DND-41 (cell line): ENCODE data around the gene TFIP11.

Source experiments
- ATAC-seq: fragments of 200-7000 bp; cut with Tn5 transposase; 3 replicates; pipeline ENCODE4 v1.9.1; 2021; ENCODE audit warnings: low read depth; ENCODE audit not compliant: insufficient read depth
- DNase-seq: peaks from one replicate; pipeline ENCODE4 v3.0.0-alpha.2; 2020
- H2AFZ ChIP-seq: 2 replicates; pipeline ENCODE4 v1.6.0; 2012; ENCODE audit warnings: low read depth, low read length
- H3K27ac ChIP-seq: 2 replicates; pipeline ENCODE4 v1.5.1; 2012; ENCODE audit warnings: low read length, inconsistent platforms
- H3K27me3 ChIP-seq: fragments of 200-600 bp; sonication (generic); 2 replicates; pipeline ENCODE4 v1.6.0; 2012; ENCODE audit warnings: low read length, mild to moderate bottlenecking, inconsistent platforms; ENCODE audit not compliant: insufficient read depth, poor library complexity
- H3K36me3 ChIP-seq: 2 replicates; pipeline ENCODE4 v1.5.1; 2012; ENCODE audit warnings: low read length, inconsistent platforms; ENCODE audit not compliant: insufficient read depth
- H3K4me1 ChIP-seq: 2 replicates; pipeline ENCODE4 v1.5.1; 2012; ENCODE audit warnings: mild to moderate bottlenecking, low read length; ENCODE audit not compliant: insufficient read depth
- H3K4me2 ChIP-seq: 2 replicates; pipeline ENCODE4 v1.6.0; 2012; ENCODE audit warnings: mild to moderate bottlenecking, moderate library complexity, low read length, inconsistent platforms; ENCODE audit not compliant: insufficient read depth
- H3K4me3 ChIP-seq, 2 experiments: fragments of 200-600 bp in 1 of 2; shearing (Covaris generic) in 1 of 2; 2 replicates each; pipeline ENCODE4 v1.5.1; 2012 to 2016; ENCODE audit warnings: inconsistent platforms in 2 of 2, low read length in 2 of 2, mild to moderate bottlenecking in 2 of 2, low read depth in 1 of 2, moderate library complexity in 1 of 2
- H3K79me2 ChIP-seq: 2 replicates; pipeline ENCODE4 v1.6.0; 2012; ENCODE audit warnings: low read length, inconsistent platforms; ENCODE audit not compliant: insufficient read depth
- H3K9ac ChIP-seq: 2 replicates; pipeline ENCODE4 v1.6.0; 2012; ENCODE audit warnings: low read depth, mild to moderate bottlenecking, inconsistent platforms, low read length, moderate library complexity
- H3K9me3 ChIP-seq: 2 replicates; pipeline ENCODE4 v1.5.1; 2012; ENCODE audit warnings: low read length, moderate library complexity, mild to moderate bottlenecking, inconsistent platforms; ENCODE audit not compliant: insufficient read depth, severe bottlenecking
- H4K20me1 ChIP-seq: 2 replicates; pipeline ENCODE4 v1.6.0; 2012; ENCODE audit warnings: low read length; ENCODE audit not compliant: insufficient read depth
- CTCF ChIP-seq: IDR thresholded peaks from 2 replicates; pipeline ENCODE4 v1.5.1; 2012; ENCODE audit warnings: borderline replicate concordance, low read length, moderate library complexity, mild to moderate bottlenecking; ENCODE audit not compliant: poor library complexity, severe bottlenecking; ENCODE audit errors: extremely low read depth
- EZH2 ChIP-seq: IDR thresholded peaks from 3 replicates; pipeline ENCODE4 v1.6.1; 2012; ENCODE audit warnings: borderline replicate concordance, low read depth, mild to moderate bottlenecking, moderate library complexity, low read length, inconsistent platforms; ENCODE audit not compliant: severe bottlenecking

TFIP11 gene

GRCh38 chr22:26546282-26546681 is 34.0 kb upstream of the TFIP11 start:
- Histone ChIP-seq H3K27ac (no peak overlapping the region), H3K9ac (no peak overlapping the region), H3K79me2 (no peaks in the 10 kb centered on the region), H2AFZ (no peak overlapping the region), H3K9me3 (no peaks in the 10 kb centered on the region), H3K4me3 (no peak overlapping the region), H3K4me1 (no peaks in the 10 kb centered on the region), H3K27me3 (no peaks in the 10 kb centered on the region), H3K36me3 (peaks cover under 1% of the 10 kb centered on the region; the same call in 1 of the 2 replicates), H3K4me2 (no peak overlapping the region), H4K20me1 (peaks cover 11% of the 10 kb centered on the region; the same call in 1 of the 2 replicates)
- ATAC-seq (no peak), DNase-seq (no peak)
- TF ChIP-seq EZH2 (no peak), CTCF (no peak)

GRCh38 chr22:26545827-26546226 is 33.6 kb upstream of the TFIP11 start:
- Histone ChIP-seq H4K20me1 (peaks cover 11% of the 10 kb centered on the region; the same call in 1 of the 2 replicates), H2AFZ (no peak overlapping the region), H3K4me3 (no peak overlapping the region), H3K4me1 (no peaks in the 10 kb centered on the region), H3K9me3 (no peaks in the 10 kb centered on the region), H3K4me2 (no peak overlapping the region), H3K79me2 (no peaks in the 10 kb centered on the region), H3K9ac (no peak overlapping the region), H3K27ac (no peak overlapping the region), H3K36me3 (peaks cover 5% of the 10 kb centered on the region), H3K27me3 (no peaks in the 10 kb centered on the region)
- no peak for DNase-seq
- ATAC-seq: no peak
- no peak for TF ChIP-seq CTCF
- TF ChIP-seq EZH2: no peak

- no peak for DNase-seq
- no peak overlapping the region for H2AFZ ChIP-seq
- no peaks in the 10 kb centered on the region for H3K27me3 ChIP-seq
- no peak overlapping the region for H3K27ac ChIP-seq
- peaks cover 8% of the 10 kb centered on the region; the same call in 1 of the 2 replicates for H4K20me1 ChIP-seq
- H3K4me1 ChIP-seq: no peaks in the 10 kb centered on the region
- no peaks in the 10 kb centered on the region for H3K79me2 ChIP-seq
- H3K9me3 ChIP-seq: no peaks in the 10 kb centered on the region
- peaks cover 8% of the 10 kb centered on the region for H3K36me3 ChIP-seq
- H3K4me3 ChIP-seq: no peak overlapping the region
- no peak for ATAC-seq
- no peak overlapping the region for H3K4me2 ChIP-seq
- no peak overlapping the region for H3K9ac ChIP-seq
- TF ChIP-seq EZH2 (no peak), CTCF (no peak)
Observed at GRCh38 chr22:26545385-26545784, 33.1 kb upstream of the TFIP11 start.

- Histone ChIP-seq H3K4me1 (no peaks in the 10 kb centered on the region), H3K4me3 (no peak overlapping the region), H3K36me3 (peaks cover 14% of the 10 kb centered on the region), H3K27me3 (no peaks in the 10 kb centered on the region), H4K20me1 (peaks cover 7% of the 10 kb centered on the region; the same call in 1 of the 2 replicates), H3K9me3 (no peaks in the 10 kb centered on the region), H3K4me2 (no peak overlapping the region), H3K79me2 (no peaks in the 10 kb centered on the region), H2AFZ (no peak overlapping the region), H3K9ac (no peak overlapping the region), H3K27ac (no peak overlapping the region)
- DNase-seq: no peak
- ATAC-seq: no peak
- no peak for TF ChIP-seq CTCF
- TF ChIP-seq EZH2: no peak
Observed at GRCh38 chr22:26544489-26544888, 32.2 kb upstream of the TFIP11 start.
